WI38 (cell line): ENCODE results near the gene NXF3.
"Not testable (repeated sequence)": the region's sequence is repeated elsewhere in the genome, so short reads cannot be mapped to it uniquely, and the experiment has no call there.

ENCODE experiments used
- H3K4me3 ChIP-seq: 2 replicates; pipeline ENCODE4 v1.5.1; 2011; ENCODE audit warnings: low read depth, mild to moderate bottlenecking, control low read depth, low read length
- CTCF ChIP-seq: IDR thresholded peaks from 2 replicates; pipeline ENCODE4 v1.5.1; 2012; ENCODE audit warnings: low read depth, mild to moderate bottlenecking, control low read depth, low read length

The NXF3 gene

DNA sequence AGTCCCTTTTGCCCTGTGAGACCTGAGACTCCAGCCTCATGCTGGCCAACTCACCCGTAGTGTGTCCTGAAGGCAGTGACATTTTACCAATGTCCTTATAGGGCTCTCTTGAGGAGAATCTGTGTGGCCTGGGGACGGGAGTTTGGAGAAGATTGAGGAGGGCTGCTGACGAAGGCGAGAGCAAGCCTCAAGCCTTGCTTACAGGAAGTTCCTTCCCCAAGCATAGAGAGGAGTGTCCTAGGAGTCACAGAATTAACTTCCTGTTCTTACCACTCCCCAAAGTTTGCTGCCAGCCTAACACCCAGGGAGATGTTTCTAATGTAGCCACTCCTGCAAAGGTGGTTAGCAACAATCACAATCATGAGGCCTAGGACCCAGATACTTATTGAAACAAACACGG, at the start of gene NXF3:
Gene NXF3, minus strand, starts transcription at position 202 of the 400 bp plus-strand sequence. Its CDS starts 120 bp downstream, at position 82.
- TF ChIP-seq CTCF, result no peak

DNA sequence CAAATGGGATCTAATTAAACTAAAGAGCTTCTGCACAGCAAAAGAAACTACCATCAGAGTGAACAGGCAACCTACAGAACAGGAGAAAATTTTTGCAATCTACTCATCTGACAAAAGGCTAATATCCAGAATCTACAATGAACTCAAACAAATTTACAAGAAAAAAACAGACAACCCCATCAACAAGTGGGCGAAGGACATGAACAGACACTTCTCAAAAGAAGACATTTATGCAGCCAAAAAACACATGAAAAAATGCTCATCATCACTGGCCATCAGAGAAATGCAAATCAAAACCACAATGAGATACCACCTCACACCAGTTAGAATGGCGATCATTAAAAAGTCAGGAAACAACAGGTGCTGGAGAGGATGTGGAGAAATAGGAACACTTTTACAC, 43.6 kb upstream of the NXF3 start:
- not testable (repeated sequence) for H3K4me3 ChIP-seq

More for the DNA sequence above, at the start of gene NXF3:
- H3K4me3 ChIP-seq, result no peak within 1 kb of the TSS

- TF ChIP-seq CTCF, result no peak
- no peak overlapping the region for H3K4me3 ChIP-seq
Measured at GRCh38 chrX:103124284-103124683, 31.3 kb upstream of the NXF3 start.

DNA sequence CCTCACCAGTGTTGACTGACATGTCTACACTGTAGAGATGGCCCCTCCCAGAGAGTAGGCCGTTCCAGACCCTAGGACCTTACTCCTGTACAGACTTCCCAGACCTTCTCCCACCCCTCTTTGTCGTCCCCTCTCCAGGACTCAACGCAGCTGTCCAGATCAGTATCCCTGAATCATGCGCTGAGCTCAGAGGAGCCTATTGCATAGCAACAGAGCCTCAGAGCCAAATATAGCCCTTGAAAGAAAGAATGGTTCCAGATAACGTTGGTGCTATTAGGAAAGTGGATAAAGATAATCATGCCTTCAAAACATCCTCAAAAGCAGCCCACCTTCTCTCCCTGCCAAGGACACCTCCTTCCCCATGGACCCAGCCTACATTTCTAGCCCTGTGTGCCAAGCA, 27.8 kb upstream of the NXF3 start:
- no peak overlapping the region for H3K4me3 ChIP-seq
- TF ChIP-seq CTCF, result no peak

DNA sequence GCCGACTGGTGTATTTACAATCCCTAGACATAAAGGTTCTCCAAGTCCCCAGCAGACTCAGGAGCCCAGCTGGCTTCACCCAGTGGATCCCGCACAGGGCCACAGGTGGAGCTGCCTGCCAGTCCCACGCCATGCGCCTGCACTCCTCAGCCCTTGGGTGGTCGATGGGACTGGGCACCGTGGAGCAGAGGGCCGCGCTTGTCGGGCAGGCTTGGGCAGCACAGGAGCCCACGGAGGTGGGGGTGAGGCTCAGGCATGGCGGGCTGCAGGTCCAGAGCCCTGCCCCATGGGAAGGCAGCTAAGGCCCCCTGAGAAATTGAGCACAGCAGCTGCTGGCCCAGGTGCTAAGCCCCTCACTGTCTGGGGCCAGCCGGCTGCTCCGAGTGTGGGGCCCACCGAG, 24.0 kb upstream of the NXF3 start:
- not testable (repeated sequence) for H3K4me3 ChIP-seq

- H3K4me3 ChIP-seq, result not testable (repeated sequence)
Measured at GRCh38 chrX:103109497-103109896, 16.6 kb upstream of the NXF3 start.

GRCh38 chrX:103107836-103108235, 14.9 kb upstream of the NXF3 start:
- TF ChIP-seq CTCF, result no peak
- H3K4me3 ChIP-seq, result no peak overlapping the region

DNA sequence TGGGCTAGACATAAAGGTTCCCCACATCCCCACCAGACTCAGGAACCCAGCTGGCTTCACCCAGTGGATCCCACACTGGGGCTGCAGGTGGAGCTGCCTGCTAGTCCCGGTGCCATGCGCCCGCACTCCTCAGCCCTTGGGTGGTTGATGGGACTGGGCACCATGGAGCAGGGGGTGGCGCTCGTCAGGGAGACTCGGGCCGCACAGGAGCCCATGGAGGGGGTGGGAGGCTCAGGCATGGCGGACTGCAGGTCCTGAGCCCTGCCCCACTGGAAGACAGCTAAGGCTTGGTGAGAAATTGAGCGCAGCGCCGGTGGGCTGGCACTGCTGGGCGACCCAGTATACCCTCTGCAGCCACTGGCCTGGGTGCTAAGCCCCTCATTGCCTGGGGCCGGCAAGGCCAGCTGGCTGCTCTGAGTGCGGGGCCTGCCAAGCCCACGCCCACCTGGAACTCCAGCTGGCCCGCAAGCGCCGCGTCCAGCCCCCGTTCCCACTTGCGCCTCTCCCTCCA, 14.3 kb upstream of the NXF3 start:
- H3K4me3 ChIP-seq, result not testable (repeated sequence)

DNA sequence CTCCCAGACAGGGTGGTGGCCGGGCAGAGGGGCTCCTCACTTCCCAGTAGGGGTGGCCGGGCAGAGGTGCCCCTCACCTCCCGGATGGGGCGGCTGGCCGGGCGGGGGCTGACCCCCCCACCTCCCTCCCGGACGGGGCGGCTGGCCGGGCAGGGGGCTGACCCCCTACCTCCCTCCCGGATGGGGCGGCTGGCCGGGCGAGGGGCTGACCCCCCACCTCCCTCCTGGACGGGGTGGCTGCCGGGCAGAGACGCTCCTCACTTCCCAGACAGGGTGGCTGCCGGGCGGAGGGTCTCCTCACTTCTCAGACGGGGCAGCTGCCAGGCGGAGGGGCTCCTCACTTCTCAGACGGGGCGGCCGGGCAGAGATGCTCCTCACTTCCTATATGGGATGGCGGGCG, 11.4 kb upstream of the NXF3 start:
- H3K4me3 ChIP-seq, result not testable (repeated sequence)

DNA sequence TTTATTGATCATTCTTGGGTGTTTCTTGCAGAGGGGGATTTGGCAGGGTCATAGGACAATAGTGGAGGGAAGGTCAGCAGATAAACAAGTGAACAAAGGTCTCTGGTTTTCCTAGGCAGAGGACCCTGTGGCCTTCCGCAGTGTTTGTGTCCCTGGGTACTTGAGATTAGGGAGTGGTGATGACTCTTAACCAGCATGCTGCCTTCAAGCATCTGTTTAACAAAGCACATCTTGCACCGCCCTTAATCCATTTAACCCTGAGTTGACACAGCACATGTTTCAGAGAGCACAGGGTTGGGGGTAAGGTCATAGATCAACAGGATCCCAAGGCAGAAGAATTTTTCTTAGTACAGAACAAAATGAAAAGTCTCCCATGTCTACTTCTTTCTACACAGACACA, 10.9 kb upstream of the NXF3 start:
- not testable (repeated sequence) for H3K4me3 ChIP-seq

DNA sequence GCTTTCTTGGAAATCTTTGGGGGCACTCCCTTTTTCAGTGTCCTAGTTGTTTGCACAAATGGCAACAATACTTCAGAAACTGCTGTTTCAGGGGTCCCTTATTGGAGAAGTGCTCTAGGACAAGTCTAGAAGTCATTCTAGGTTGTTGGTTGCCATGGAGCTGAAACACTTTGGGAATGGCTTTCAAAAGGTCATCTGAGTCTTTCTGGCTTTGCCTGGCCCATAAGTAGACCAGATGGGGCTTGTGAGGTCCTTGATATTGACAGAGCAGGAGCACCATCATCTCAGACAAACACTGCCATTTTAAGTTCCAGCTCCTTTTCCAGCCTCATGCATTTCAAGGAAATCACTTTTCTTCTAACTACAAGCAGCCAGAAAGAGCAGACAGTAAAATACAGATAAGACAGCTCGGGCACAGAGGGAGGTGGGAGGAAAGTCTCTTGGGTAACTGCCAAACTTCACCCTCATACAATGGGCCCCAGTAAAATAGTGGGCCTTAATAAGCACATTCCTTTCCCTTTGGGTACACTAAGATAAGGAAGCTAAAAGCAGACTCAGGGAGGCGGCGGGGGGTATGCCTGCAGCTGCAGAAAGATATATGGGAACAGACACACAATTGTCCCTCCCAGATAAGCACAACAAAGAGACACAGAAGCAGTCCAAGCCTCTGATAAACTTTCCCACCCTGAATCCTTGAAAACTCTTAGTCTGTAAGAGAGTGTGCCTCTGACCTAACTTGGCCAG, 8.5 kb upstream of the NXF3 start:
- no peak overlapping the region for H3K4me3 ChIP-seq
- no peak for TF ChIP-seq CTCF
